GM21825 (cell line): ENCODE data around the gene FAM13A.
A peak's percentile ranks its signal among the peaks of the same experiment; 100 is the strongest.
"Not testable (repeated sequence)": the region's sequence is repeated elsewhere in the genome, so short reads cannot be mapped to it uniquely, and the experiment has no call there.

Experiments used
- ATAC-seq: cut with Tn5 transposase; IDR thresholded peaks from one replicate; pipeline ENCODE4 v1.9.1; 2021; ENCODE audit warnings: mild to moderate bottlenecking, moderate library complexity; ENCODE audit not compliant: unreplicated experiment

Gene FAM13A

DNA sequence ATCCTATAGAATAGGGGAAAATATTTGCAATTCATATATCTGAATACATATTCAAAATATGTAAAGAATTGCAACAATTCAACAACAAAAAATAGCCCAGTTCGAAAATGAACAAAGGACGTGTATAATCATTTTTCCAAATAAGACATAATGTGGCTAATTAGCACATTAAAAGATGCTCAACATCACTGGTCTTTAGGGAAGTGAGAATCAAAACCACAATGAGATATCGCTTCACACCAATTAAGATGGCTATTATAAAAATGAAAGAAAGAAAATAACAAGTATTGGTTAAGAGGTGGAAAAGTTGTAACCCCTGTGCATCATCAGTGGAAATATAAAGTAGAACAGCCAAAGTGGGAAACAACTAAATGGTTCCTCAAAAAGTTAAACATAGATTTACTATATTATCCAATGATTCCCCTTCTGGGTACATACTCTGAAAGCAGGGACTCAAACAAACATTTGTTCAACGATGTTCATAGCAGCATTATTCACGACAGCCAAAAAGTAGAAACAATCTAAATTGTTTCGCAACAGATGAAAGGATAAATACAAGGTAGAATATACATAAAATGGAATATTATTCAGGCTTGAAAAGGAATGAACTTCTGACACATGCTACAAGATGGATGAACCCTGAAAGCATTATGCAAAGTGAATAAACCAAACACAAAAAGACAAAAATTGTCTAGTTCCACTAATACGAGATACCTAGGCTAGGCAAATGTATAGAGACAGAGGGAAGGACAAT is 12.7 kb downstream of the FAM13A start:
- no peak for ATAC-seq

DNA sequence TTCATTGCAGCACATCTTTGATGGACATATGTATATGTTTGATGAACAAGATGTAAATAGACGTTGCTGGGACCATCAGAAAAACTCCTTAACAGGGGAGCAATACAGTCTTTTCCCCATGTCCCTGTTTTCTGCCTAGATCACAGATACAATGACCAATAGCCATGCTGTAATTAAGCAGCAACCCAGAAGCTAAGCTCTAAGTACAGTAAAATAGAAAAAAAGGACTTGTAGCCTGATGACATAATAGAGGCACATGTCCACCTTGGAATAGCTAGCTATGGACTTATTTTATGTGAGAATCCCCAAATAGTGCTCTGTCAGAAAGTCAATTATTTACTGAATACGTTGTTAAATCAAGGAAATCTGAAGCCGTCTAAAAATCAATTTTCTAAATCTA is 14.9 kb downstream of the FAM13A start:
- ATAC-seq = no peak

DNA sequence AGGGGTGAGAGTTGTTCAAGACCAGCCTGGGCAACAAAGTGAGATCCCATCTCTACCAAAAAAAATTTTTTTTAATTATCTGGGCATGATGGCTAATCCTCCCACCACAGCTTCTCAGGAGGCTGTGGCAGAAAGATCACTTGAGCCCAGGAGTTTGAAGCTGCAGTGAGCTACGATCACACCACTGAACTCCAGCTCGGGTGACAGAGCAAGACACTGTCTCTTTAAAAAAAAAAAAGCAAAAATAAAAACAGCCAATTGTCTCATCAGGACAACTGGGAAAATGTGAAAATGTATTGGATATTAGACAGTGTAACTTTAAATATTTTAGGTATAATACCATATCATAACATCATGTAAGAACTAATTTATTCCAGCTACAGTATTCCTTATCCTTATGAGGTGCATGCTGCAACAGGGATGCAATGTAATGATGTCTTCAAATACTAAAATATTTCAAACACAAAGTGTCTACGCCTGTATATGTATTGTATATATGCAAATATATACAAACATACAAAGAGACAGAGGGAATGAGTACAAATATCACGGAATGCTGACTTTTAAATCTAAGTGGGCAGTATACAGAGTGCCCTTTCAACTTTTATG is 17.2 kb downstream of the FAM13A start:
- ATAC-seq = no peak

DNA sequence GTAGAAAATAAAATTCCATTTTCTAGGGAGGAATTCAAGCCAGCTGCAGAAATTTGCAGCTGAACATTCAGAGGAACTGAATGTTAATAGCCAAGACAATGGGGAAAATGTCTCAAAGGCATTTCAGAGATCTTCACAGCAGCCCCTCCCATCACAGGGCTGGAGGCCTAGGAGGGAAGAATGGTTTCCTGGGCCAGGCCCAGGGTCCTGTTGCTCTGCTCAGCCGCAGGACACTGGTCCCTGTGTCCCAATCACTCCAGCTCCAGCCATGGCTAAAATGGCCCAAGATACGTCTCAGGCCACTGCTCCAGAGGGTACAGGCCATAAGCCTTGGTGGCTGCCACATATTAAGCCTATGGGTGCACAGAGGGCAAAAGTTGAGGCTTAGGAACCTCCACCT is 20.4 kb downstream of the FAM13A start:
- ATAC-seq = no peak

DNA sequence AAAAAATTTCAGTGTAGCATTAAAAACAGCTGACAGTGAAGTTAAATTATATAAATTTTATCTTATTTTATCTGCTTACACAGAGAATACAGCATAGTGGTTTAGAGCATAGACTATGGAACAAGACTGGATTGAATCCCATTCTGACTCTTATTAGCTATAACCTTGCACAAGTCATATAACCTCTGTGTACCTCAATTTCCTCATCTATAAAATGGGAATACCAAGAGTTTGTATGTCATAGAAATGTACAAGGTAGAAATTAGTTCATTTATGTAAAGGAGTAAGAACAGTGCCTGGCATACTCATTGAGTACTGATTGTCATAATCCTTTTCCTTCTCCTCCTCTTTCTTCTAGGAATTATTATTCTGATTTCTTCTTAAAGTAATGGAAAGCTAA is 25.7 kb downstream of the FAM13A start:
- no peak for ATAC-seq

DNA sequence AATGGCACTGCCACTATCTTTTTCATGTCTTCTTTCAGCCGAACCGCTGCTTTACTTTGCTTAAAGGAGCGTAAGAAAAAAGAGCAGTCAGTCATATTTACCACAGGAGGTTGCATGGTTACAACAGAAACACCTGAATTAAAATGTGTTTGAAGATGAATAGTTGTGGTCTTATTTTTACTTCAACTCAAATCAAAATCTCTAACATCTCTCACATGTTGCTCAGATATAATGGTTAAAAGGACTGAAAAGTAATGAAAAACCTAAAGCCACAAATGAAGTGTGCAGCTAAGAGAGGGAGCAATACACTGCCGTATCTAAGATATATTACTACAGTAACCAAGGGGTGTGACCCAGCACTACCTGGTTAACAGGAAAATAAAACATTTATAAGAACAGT is 27.4 kb downstream of the FAM13A start:
- no peak for ATAC-seq

DNA sequence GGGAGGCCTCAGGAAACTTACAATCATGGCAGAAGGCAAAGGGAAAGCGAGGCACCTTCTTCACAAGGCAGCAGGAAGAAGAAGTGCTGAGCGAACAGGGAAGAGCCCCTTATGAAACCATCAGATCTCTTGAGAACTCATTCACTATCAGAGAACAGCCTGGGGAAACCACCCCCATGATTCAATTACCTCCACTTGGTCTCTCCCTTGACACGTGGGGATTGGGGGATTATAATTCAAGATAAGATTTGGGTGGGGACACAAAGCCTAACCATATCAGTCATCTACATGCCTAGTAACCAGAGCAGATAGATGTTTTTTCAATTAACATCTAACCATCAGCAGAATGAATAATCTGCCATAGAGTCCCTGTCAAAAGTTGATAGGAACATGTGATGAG is 30.4 kb downstream of the FAM13A start:
- no peak for ATAC-seq

DNA sequence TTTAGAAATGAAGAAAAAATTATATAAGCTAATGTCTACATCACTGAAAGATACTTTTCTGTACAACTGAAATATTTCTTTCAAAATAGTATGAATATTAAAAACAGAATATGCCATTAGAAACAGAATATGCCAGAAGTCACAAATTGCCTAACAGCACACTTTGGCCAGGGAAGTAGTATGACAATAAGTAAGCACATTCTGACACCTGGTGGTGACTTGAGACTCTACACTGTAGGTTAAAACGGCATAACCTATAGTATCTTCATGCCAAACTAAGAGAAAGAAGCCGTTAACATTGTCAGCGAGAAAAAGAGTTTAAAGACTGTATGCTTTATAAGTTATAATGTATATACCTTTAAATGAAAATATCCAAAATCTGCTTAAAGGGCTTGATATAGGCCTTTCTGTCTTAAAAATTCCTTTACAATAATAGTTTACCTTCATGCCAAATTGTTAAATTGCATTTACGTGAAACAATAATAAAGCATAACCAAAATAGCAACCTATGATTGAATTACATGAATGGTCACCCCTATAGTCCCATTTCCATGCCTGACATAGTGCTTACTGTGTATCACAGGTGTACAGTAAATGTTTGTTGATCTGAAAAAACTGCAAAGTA is 32.8 kb downstream of the FAM13A start:
- ATAC-seq = peak; percentile 97

DNA sequence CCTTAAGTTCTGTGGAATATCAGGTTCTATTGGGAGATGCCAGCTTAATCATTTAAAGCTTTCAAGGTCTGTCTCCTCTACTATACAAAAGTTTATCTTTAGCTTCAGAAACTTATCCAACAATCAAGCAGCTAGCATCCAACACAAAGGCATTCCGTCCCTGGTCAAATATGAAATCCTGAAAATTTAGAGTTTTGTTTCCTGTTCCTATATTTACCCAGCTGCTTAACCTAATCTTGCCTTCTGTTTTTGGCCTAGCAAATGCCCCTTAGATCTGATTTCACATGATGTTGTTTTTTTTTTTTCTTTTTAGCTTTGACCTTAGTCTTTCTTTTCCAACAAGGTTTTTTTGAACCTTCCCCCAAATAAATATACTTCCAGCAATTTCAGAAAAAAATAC is 33.8 kb downstream of the FAM13A start:
- no peak for ATAC-seq

DNA sequence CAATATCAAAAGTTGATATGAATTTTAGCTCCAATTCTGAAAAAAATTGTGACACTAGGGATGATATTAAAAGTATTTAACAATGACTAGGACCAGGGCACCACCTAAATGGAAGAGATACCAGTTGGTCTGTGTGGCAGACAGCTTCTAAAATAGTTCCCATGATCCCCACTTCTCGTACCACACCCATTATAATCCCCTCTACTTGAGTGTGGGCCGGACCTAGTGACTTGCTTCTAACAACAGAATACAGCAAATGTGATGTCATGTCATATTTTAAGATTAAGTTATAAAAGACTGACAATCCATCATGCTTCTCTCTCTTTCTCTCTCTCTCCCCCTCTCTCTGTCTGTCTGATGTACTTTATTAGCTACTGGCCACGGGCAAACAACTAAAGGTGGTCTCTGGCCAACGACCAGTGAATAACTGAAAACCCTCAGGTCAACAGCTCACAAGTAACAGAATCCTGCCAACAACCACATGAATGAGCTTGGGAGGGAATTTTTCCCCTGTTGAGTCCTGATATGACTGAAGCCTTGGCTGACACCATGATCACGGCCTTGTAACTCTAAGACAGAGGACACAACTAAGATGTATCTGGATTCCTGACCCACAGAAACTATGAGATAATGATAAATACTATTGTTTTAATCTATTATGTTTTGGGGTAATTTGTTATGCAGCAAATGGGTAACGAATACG is 34.4 kb downstream of the FAM13A start:
- no peak for ATAC-seq

DNA sequence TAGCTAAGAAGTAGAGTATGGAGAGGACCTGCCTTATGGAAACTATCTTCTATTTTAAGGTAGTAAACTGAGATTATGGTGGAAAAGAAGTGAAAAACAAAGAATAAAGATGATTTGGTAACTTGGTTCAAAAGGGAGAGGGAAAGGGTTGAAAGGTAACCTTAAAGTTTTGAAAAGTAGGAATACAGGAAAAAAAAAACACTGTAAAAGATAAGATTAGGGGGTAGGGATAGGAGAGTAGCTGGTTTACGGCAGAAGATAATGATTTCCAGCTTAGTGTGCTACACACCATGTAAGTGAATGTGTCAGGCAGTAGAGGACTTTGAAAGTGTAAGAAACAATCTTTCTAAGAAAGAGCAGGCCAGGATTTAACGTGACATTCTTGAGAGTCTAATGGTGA is 35.3 kb downstream of the FAM13A start:
- no peak for ATAC-seq

DNA sequence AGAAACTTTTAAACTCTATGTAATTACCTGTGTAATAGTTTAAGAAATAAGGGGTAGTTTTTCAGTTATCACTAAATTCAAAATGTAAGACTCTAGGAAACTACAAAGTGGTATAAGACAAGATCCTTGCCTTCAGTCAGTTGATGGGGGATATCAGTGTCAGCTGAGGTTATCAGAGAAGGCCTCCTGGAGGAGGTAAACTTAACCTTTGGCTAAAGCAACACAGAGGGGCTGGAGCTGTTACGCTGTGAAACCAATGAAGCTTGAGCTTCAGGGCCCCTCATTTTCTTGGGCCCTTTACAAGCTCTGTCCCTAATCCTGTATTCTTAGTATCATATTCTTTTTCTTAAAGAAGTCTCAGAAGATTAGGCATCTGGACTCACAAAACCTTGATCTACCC is 35.9 kb downstream of the FAM13A start:
- no peak for ATAC-seq

DNA sequence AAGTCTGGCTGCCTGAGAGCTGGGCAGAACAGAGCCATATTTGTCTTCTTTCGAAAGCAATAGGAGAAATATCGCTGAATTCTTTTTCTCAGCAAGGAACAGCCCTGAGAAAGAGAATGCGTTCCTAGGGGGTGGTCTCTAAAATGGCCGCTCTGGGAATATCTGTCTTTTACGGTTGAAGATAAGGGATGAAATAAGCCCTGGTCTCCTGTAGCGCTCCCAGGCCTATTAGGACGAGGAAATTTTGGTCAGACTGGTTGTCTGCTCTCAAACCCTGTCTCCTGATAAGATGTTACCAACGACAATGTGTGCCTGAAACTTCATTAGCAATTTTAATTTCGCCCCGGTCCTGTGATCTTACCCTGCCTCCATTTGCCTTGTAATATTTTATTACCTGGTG is 42.1 kb downstream of the FAM13A start:
- not testable (repeated sequence) for ATAC-seq

DNA sequence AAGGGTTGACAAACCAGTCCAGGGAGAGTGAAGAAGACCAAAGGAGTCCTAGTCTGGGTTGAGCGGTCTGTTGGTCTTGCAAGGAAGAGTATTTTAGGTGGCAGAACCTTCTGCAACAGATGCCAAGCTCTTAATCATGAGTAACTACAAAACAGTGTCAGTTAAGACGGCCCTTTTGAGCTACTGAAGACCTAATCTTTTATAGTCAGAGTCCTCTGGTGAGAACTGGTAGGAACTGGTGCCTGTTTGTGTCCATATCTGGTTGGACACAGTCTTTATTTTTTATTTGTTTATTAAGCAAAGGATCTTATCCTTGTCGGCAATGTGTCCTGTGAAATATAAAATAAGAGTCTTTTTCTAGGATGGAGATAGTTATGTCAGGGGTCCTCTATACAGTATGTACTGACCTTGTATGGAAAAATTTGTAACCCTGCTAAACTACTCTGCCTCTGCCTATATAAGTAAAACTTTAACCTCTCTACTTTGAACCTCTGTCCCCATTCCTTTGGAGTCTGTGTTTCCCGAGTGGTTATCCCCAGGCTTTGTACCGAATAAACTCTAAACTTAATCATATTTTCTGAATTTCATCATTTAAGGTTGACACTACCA is 47.1 kb downstream of the FAM13A start:
- no peak for ATAC-seq

DNA sequence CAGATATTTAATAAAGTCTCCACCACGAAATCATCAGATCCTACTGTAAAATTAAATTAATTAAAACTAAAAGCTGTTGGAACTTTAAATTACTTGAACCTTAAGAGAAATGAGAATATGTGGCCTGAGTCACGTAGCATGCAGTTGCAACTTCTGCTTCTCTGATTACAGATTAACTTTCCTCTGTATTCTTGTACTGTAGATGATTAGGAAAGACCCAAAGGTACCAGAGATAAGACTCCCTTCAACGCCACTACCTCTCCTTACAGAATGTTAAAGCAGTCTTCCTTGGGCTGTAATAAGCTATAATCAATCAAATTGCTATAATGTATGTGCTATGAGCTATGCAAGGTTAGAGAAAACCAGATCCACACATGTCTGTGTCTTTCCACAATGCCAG is 47.9 kb downstream of the FAM13A start:
- no peak for ATAC-seq

DNA sequence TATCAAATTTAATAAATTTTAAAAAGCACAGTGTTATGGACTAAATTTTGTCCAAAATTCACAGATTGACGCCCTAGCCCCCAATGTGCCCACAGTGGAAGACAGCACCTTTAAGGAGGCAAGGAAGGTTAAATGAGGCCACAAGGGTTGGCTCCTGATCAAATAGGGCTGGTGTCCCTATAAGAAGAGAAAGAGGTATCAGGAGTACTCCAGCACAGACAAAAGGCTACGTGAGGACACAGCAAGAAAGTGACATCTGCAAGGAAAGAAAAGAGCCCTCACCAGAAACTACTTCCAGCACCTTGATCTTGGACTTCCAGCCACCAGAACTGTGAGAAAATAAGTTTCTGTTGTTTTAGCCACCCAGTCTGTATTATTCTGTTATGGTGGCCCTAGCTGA is 48.8 kb downstream of the FAM13A start:
- ATAC-seq = no peak

DNA sequence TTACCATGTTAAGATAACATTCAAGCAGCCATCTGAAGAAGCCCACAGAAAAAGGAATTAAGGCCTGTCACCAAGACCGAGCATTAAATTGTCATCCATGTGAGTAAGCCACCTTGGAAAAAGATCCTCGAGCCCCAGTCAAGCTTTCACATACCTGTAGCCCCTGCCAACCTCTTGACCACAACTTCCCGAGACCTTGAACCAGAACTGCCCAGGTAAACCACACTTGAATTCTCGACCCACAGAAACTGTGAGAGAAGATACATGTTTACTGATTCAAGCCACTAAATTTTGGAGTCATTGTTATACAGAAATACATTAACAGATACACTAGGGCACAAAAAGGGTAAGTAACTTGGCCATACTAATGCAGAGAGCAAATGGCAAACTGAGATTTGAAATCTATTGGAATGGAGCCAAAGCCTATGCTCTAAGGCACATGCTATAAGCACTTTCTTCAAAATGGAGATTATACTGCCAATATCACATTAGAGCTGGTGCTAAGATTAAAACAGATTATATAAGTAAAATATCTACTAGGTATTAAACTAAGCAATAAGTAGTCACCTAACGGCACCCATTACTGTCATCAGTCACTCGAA is 49.5 kb downstream of the FAM13A start:
- ATAC-seq = no peak

DNA sequence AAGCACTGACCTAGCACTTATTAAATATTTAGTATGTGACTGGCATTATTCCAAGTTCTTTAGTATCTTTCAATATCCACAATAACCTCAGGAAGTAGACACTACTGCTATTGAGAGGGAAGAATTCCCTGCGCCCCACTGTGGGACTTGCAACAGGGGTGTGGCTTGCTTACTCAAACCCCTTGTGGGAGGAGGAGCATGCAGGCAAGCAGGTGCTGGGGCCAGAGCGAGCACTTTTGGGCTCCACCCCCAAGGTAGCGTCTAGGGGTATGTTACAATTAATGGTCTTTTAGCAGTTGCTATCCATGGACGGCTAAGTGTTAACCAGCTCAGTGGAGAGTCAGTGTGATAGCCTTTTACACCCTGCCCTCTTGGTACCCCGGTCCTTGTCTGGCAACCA is 50.7 kb downstream of the FAM13A start:
- no peak for ATAC-seq

DNA sequence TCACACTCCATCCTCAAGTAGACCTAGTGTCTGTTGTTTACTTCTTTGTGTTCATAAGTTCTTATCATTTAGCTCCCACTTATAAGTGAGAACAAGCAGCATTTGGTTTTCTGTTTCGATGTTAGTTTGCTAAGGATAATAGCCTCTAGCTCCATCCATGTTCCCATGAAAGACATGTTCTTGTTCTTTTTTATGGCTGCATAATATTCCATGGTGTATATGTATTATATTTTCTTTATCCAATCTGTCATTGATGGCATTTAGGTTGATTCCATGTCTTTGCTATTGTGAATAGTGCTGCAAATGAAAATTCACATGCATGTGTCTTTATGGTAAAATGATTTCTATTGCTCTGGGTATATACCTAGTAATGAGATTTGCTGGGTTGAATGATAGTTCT is 51.9 kb downstream of the FAM13A start:
- not testable (repeated sequence) for ATAC-seq

DNA sequence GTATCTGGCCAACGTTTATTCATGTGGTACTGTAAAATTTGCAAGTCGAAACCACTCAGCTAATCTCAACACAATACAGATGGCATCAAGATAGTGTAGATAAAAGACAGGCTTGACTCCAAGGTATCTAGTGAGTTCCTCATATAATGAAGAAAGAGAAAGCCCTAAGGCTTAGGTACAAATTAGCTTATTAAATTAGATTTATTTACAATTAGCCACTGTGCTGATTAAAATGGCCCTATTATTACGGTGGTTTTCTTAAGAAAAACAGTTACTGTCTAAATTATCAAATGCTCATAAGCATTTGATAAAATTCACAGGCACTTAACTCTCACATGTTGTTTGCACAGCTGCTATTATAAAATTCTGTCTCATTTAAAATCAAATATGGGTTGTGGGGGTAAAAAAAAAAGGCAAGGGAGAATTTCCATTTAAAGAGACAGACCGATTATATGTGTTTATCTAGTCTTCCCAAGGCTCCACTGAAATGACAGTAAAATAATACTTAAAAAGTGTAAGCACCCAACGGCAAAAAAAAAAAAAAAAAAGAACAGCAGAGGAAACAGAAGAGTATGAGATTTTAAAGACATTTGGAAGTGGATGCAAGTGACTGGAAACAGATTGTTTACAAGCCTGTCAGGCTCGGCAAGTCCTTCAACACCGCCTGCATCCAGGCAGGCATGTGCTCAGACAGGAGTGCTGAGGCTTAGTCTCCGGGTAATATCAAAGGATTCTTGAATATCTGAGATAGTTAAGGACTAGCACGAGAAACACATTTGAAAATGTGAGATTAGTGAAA is 55.1 kb downstream of the FAM13A start:
- ATAC-seq = no peak
